ENCODE data around the gene PELI2. TPM values are rescaled to one million over a fixed set of nuclear protein-coding genes. Genes with fewer than 3 reads are reported as not detected.

Gene PELI2
- total and polyA plus RNA-seq, 2 donors (not counting 1 experiment from before 2014, with no cell fraction given): 15.5 to 29.2 TPM

GRCh38 chr14:56115976-56116893 is 2.0 kb upstream of the PELI2 start:
- DNase-seq (ENCODE audit: low read depth in 2 of 2): no peak
- Histone ChIP-seq H3K9me3 (ENCODE audit: control insufficient read depth, insufficient read depth, low read depth, low read length) (no peaks in the 10 kb centered on the region), H3K4me2 (ENCODE audit: extremely low read depth, insufficient read depth, low read length) (no peak overlapping the region), H3K27me3 (ENCODE audit: control insufficient read depth, insufficient read depth, low read length) (no peaks in the 10 kb centered on the region), H3K4me3 (replicated peaks in 1 of 4; ENCODE audit: control extremely low read depth in 1 of 4, insufficient read depth in 1 of 4, low read depth in 3 of 4, low read length in 4 of 4) (no peak overlapping the region), H3K36me3 (ENCODE audit: control insufficient read depth, insufficient read depth, low read length) (no peaks in the 10 kb centered on the region), H3K9ac (ENCODE audit: insufficient read depth, low read length) (no peak overlapping the region), H2AFZ (ENCODE audit: low read length) (no peak overlapping the region), H3K79me2 (ENCODE audit: control insufficient read depth, insufficient read depth, low read length) (peaks cover 16% of the 10 kb centered on the region), H3K4me1 (ENCODE audit: control insufficient read depth, extremely low read depth, insufficient read depth, low read length) (peaks cover 2% of the 10 kb centered on the region), H4K20me1 (ENCODE audit: control insufficient read depth, extremely low read depth, insufficient read depth, low read length) (no peaks in the 10 kb centered on the region), H3K27ac (ENCODE audit: insufficient read depth, low read length) (no peak overlapping the region)
- TF ChIP-seq EZH2 (IDR thresholded peaks at IDR 0.05; ENCODE audit: low read length, missing control alignments) (no peak), CTCF (conservative IDR thresholded peaks at IDR 0.05 in 1 of 2, IDR thresholded peaks at IDR 0.05 in 1 of 2; ENCODE audit: low read depth in 1 of 2, low read length in 2 of 2) (no peak)

- Histone ChIP-seq H3K27ac (ENCODE audit: insufficient read depth, low read length) (peak overlapping the region; percentile 78), H4K20me1 (ENCODE audit: control insufficient read depth, extremely low read depth, insufficient read depth, low read length) (no peaks in the 10 kb centered on the region), H3K9ac (ENCODE audit: insufficient read depth, low read length) (peak overlapping the region; percentile 79), H3K79me2 (ENCODE audit: control insufficient read depth, insufficient read depth, low read length) (peaks cover 19% of the 10 kb centered on the region), H3K9me3 (ENCODE audit: control insufficient read depth, insufficient read depth, low read depth, low read length) (no peaks in the 10 kb centered on the region), H3K4me1 (ENCODE audit: control insufficient read depth, extremely low read depth, insufficient read depth, low read length) (peaks cover 5% of the 10 kb centered on the region), H3K4me3 (replicated peaks in 1 of 4; ENCODE audit: control extremely low read depth in 1 of 4, insufficient read depth in 1 of 4, low read depth in 3 of 4, low read length in 4 of 4) (peak overlapping the region; percentile 74 to 87 (median 81)), H3K27me3 (ENCODE audit: control insufficient read depth, insufficient read depth, low read length) (no peaks in the 10 kb centered on the region), H3K4me2 (ENCODE audit: extremely low read depth, insufficient read depth, low read length) (no peak overlapping the region), H3K36me3 (ENCODE audit: control insufficient read depth, insufficient read depth, low read length) (no peaks in the 10 kb centered on the region), H2AFZ (ENCODE audit: low read length) (peak overlapping the region; percentile 45)
- no peak for TF ChIP-seq EZH2 (IDR thresholded peaks at IDR 0.05; ENCODE audit: low read length, missing control alignments)
- TF ChIP-seq CTCF (conservative IDR thresholded peaks at IDR 0.05 in 1 of 2, IDR thresholded peaks at IDR 0.05 in 1 of 2; ENCODE audit: low read depth in 1 of 2, low read length in 2 of 2): no peak
- no peak for DNase-seq (ENCODE audit: low read depth in 2 of 2)
Observed at GRCh38 chr14:56118611-56119181, 485 bp downstream of the PELI2 start.

- H3K79me2 ChIP-seq (ENCODE audit: control insufficient read depth, insufficient read depth, low read length): peaks cover 19% of the 10 kb centered on the region
- peaks cover 8% of the 10 kb centered on the region for H3K4me1 ChIP-seq (ENCODE audit: control insufficient read depth, extremely low read depth, insufficient read depth, low read length)
- TF ChIP-seq CTCF (conservative IDR thresholded peaks at IDR 0.05 in 1 of 2, IDR thresholded peaks at IDR 0.05 in 1 of 2; ENCODE audit: low read depth in 1 of 2, low read length in 2 of 2): no peak
- TF ChIP-seq EZH2 (IDR thresholded peaks at IDR 0.05; ENCODE audit: low read length, missing control alignments): no peak
- no peaks in the 10 kb centered on the region for H4K20me1 ChIP-seq (ENCODE audit: control insufficient read depth, extremely low read depth, insufficient read depth, low read length)
- H3K27ac ChIP-seq (ENCODE audit: insufficient read depth, low read length): peak overlapping the region; percentile 78
- H3K9ac ChIP-seq (ENCODE audit: insufficient read depth, low read length): peak overlapping the region; percentile 79
- H2AFZ ChIP-seq (ENCODE audit: low read length): peak overlapping the region; percentile 45
- no peaks in the 10 kb centered on the region for H3K27me3 ChIP-seq (ENCODE audit: control insufficient read depth, insufficient read depth, low read length)
- H3K9me3 ChIP-seq (ENCODE audit: control insufficient read depth, insufficient read depth, low read depth, low read length): no peaks in the 10 kb centered on the region
- peak; percentile 35 to 47 for DNase-seq (ENCODE audit: low read depth in 2 of 2)
- H3K4me2 ChIP-seq (ENCODE audit: extremely low read depth, insufficient read depth, low read length): peak overlapping the region; percentile 99
- H3K36me3 ChIP-seq (ENCODE audit: control insufficient read depth, insufficient read depth, low read length): no peaks in the 10 kb centered on the region
- H3K4me3 ChIP-seq (replicated peaks in 1 of 4; ENCODE audit: control extremely low read depth in 1 of 4, insufficient read depth in 1 of 4, low read depth in 3 of 4, low read length in 4 of 4): peak overlapping the region; percentile 74 to 87 (median 81)
Observed at GRCh38 chr14:56119201-56119981, 1.2 kb downstream of the PELI2 start.
